Hematopoietic multipotent progenitor cell treated with erythropoietin and hydrocortisone succinate and interleukin-3 and kit ligand, for 4 days (in vitro differentiated cells): ENCODE data around the gene LFNG.
"Not testable (repeated sequence)": the region's sequence is repeated elsewhere in the genome, so short reads cannot be mapped to it uniquely, and the experiment has no call there.

Source experiments
- DNase-seq: peaks from one replicate; pipeline ENCODE4 v3.0.0-alpha.2; 2015

The LFNG gene

GRCh38 chr7:2551418-2551817, 31.8 kb downstream of the LFNG start:
- no peak for DNase-seq

GRCh38 chr7:2553108-2553507, 33.5 kb downstream of the LFNG start:
- DNase-seq: no peak

- DNase-seq: no peak
These were observed 34.4 kb downstream of the LFNG start for GRCh38 chr7:2553831-2554581.

GRCh38 chr7:2554661-2555111, 35.1 kb downstream of the LFNG start:
- DNase-seq: peak; percentile 50

- DNase-seq: peak; percentile 98
These were observed 35.8 kb downstream of the LFNG start, which contains the start of gene BRAT1 for GRCh38 chr7:2555121-2556052. BRAT1 (minus strand) TSS chr7:2555524; CDS start chr7:2554431, 1,093 bp downstream.

GRCh38 chr7:2558629-2559282, 39.2 kb downstream of the LFNG start, which contains the start of gene IQCE:
IQCE (plus strand) TSS chr7:2558979; CDS start chr7:2559182, 203 bp downstream.
- DNase-seq: peak; percentile 95

GRCh38 chr7:2559283-2559950, 39.8 kb downstream of the LFNG start:
- peak; percentile 54 for DNase-seq

- not testable (repeated sequence) for DNase-seq
These were observed 44.4 kb downstream of the LFNG start for GRCh38 chr7:2563955-2564354.

- DNase-seq: no peak
These were observed 45.5 kb downstream of the LFNG start for GRCh38 chr7:2564970-2565540.

- no peak for DNase-seq
These were observed 46.8 kb downstream of the LFNG start for GRCh38 chr7:2566348-2566889.

GRCh38 chr7:2566890-2567678, 47.5 kb downstream of the LFNG start:
- no peak for DNase-seq

GRCh38 chr7:2567679-2568278, 48.2 kb downstream of the LFNG start:
- DNase-seq: peak; percentile 58

- DNase-seq: no peak
These were observed 49.1 kb downstream of the LFNG start for GRCh38 chr7:2568521-2569223.

- no peak for DNase-seq
These were observed 49.8 kb downstream of the LFNG start for GRCh38 chr7:2569421-2569820.

- DNase-seq: no peak
These were observed 50.4 kb downstream of the LFNG start for GRCh38 chr7:2570021-2570420.

GRCh38 chr7:2571409-2571808, 51.8 kb downstream of the LFNG start:
- no peak for DNase-seq

- no peak for DNase-seq
These were observed 52.7 kb downstream of the LFNG start for GRCh38 chr7:2572101-2572842.

GRCh38 chr7:2573761-2574160, 54.2 kb downstream of the LFNG start:
- peak; percentile 20 for DNase-seq
